GM12878 (cell line): Measurements from ENCODE around the gene NIN. TPM values are rescaled to one million over a fixed set of nuclear protein-coding genes. Genes with fewer than 3 reads are reported as not detected.

Experiments used
- CEBPB ChIP-seq, 2 experiments: fragments of 150-350 bp in 1 of 2; IDR thresholded peaks; 2 replicates each; pipeline ENCODE4 v1.6.1; 2012 to 2014; ENCODE audit warnings: low read depth in 2 of 2, low read length in 2 of 2, borderline replicate concordance in 1 of 2, inconsistent platforms in 1 of 2
- CREB1 ChIP-seq: IDR thresholded peaks from 2 replicates; pipeline ENCODE4 v1.6.1; 2012; ENCODE audit warnings: low read depth, mild to moderate bottlenecking, inconsistent platforms
- EZH2 ChIP-seq: IDR thresholded peaks from 2 replicates; pipeline ENCODE4 v1.6.1; 2012; ENCODE audit warnings: low read depth, mild to moderate bottlenecking, control low read depth, inconsistent platforms, low read length, borderline replicate concordance; ENCODE audit not compliant: control insufficient read depth
- FOS ChIP-seq: IDR thresholded peaks from 3 replicates; pipeline ENCODE4 v1.6.1; 2011; ENCODE audit warnings: borderline replicate concordance; ENCODE audit not compliant: insufficient read length; ENCODE audit errors: extremely low read depth
- KLF5 ChIP-seq: fragments of 450-650 bp; IDR thresholded peaks from 2 replicates; pipeline ENCODE4 v1.6.1; 2014; ENCODE audit warnings: mild to moderate bottlenecking; ENCODE audit not compliant: partially characterized antibody
- MTA3 ChIP-seq: IDR thresholded peaks from 2 replicates; pipeline ENCODE4 v1.6.1; 2012; ENCODE audit warnings: low read length, inconsistent platforms, borderline replicate concordance
- MYC ChIP-seq: IDR thresholded peaks from 2 replicates; pipeline ENCODE4 v1.6.1; 2011; ENCODE audit warnings: mild to moderate bottlenecking, low read length, moderate library complexity, inconsistent platforms; ENCODE audit not compliant: insufficient read depth, insufficient replicate concordance, insufficient read length, severe bottlenecking
- PAX8 ChIP-seq: fragments of 450-650 bp; IDR thresholded peaks from 2 replicates; pipeline ENCODE4 v1.6.1; 2017; ENCODE audit warnings: mild to moderate bottlenecking, moderate library complexity
- POLR2AphosphoS5 ChIP-seq: IDR thresholded peaks from 2 replicates; pipeline ENCODE4 v1.6.1; 2011; ENCODE audit warnings: mild to moderate bottlenecking, low read length, inconsistent platforms
- RAD51 ChIP-seq: fragments of 450-650 bp; IDR thresholded peaks from 2 replicates; pipeline ENCODE4 v1.6.1; 2016; ENCODE audit warnings: moderate library complexity, mild to moderate bottlenecking, inconsistent platforms
- RBBP5 ChIP-seq: fragments of 200-600 bp; sonication (generic); conservative IDR thresholded peaks from 2 replicates; pipeline ENCODE4 v1.6.1; 2016
- RELA ChIP-seq: fragments of 450-650 bp; IDR thresholded peaks from 2 replicates; pipeline ENCODE4 v1.8.0; 2014; ENCODE audit warnings: borderline replicate concordance; ENCODE audit not compliant: partially characterized antibody
- SMAD1 ChIP-seq: fragments of 450-650 bp; IDR thresholded peaks from 2 replicates; pipeline ENCODE4 v1.6.1; 2018; ENCODE audit warnings: mild to moderate bottlenecking, low read depth; ENCODE audit not compliant: partially characterized antibody
- SMC3 ChIP-seq: IDR thresholded peaks from 2 replicates; pipeline ENCODE4 v1.6.1; 2011; ENCODE audit warnings: low read length, improper control_type of control experiment, borderline replicate concordance
- SRF ChIP-seq, 2 experiments: IDR thresholded peaks; 2 replicates each; pipeline ENCODE4 v1.6.1; 2011; ENCODE audit warnings: low read depth in 2 of 2, low read length in 2 of 2, mild to moderate bottlenecking in 1 of 2, moderate library complexity in 1 of 2
- SUZ12 ChIP-seq: fragments of 200-600 bp; sonication (generic); IDR thresholded peaks from one replicate; pipeline ENCODE4 v1.6.1; 2018; ENCODE audit warnings: antibody characterized with exemption, mild to moderate bottlenecking; ENCODE audit not compliant: unreplicated experiment
- TBL1XR1 ChIP-seq: IDR thresholded peaks from 2 replicates; pipeline ENCODE4 v1.6.1; 2012; ENCODE audit warnings: low read depth, low read length, improper control_type of control experiment
- TCF7 ChIP-seq: IDR thresholded peaks from 2 replicates; pipeline ENCODE4 v1.6.1; 2014; ENCODE audit warnings: antibody characterized with exemption, borderline replicate concordance
- polyA plus RNA-seq, 11 experiments: library from polyadenylated mRNA; depleted of rRNA in 4 of 11; unstranded in 6 of 11; stranded (reverse) in 5 of 11; fragments of >200 nt; fragmentation: Nextera tagmentation in 4 of 11; fragmentation: Illumina TruSeq in 1 of 11; extraction: Ambion mirVana in 4 of 11; extraction: Trizol in 1 of 11; gene quantifications; 1 replicate in 1 of 11; 2 replicates in 10 of 11; pipeline versions ENCODE4 v1.2.1 to v1.2.3, GENCODE V29; 2011 to 2016; ENCODE audit warnings: inconsistent platforms in 2 of 11, missing spikeins in 2 of 11, low read depth in 1 of 11
- total RNA-seq, 4 experiments: library from RNA; depleted of rRNA in 3 of 4; stranded (reverse); fragments of >200 nt in 3 of 4; fragmentation: Illumina TruSeq in 1 of 4; extraction: Trizol in 1 of 4; gene quantifications; 2 replicates each; pipeline versions ENCODE4 v1.2.1 to v1.2.3, GENCODE V29; 2013 to 2021
- TF ChIP-seq, protein P1 (sequence below): fragments of 450-650 bp; IDR thresholded peaks from 2 replicates; pipeline ENCODE4 v1.6.1; 2014; ENCODE audit warnings: mild to moderate bottlenecking
- TF ChIP-seq, protein P2 (sequence below): IDR thresholded peaks from 2 replicates; pipeline ENCODE4 v1.6.1; 2012; ENCODE audit warnings: low read depth, low read length, improper control_type of control experiment
- TF ChIP-seq, protein P3 (sequence below): fragments of 450-650 bp; IDR thresholded peaks from 2 replicates; pipeline ENCODE4 v1.6.1; 2016; ENCODE audit warnings: mild to moderate bottlenecking
- TF ChIP-seq, protein P4 (sequence below): IDR thresholded peaks from 2 replicates; pipeline ENCODE4 v1.6.1; 2012; ENCODE audit warnings: low read depth, low read length, improper control_type of control experiment
- TF ChIP-seq, protein P5 (sequence below): IDR thresholded peaks from 2 replicates; pipeline ENCODE4 v1.6.1; 2011; ENCODE audit warnings: borderline replicate concordance, low read depth, mild to moderate bottlenecking, moderate library complexity, mixed read lengths, low read length; ENCODE audit not compliant: insufficient read depth; ENCODE audit errors: extremely low read length

NIN gene
- total and polyA plus RNA-seq, 10 of the 15 experiments (the other 5 are each of a cell fraction or from before 2014, with no cell fraction given) = 16.2 to 135 (median 70.3) TPM

DNA sequence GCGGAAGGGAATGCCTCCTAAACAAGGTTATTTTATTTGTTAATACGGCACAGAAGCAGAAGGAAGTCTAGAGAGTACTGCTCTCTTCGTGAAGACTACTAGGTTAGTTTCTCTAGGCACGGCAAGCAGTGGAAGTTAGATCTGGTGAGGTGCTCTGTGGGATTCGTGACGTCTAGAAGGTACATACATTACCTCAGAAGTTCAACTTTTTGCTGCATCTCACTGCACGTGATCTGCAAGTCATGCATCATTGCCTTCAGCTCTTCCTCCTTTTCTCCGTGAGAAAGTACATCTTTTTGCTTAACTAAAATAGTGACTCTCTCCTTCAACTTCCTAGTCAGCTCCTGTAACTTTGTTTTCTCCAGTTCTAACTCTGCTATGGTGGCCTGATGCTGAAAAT is 74.7 kb downstream of the NIN start (continued):
- TF ChIP-seq, protein P1, sequence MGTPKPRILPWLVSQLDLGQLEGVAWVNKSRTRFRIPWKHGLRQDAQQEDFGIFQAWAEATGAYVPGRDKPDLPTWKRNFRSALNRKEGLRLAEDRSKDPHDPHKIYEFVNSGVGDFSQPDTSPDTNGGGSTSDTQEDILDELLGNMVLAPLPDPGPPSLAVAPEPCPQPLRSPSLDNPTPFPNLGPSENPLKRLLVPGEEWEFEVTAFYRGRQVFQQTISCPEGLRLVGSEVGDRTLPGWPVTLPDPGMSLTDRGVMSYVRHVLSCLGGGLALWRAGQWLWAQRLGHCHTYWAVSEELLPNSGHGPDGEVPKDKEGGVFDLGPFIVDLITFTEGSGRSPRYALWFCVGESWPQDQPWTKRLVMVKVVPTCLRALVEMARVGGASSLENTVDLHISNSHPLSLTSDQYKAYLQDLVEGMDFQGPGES = no peak
- TF ChIP-seq MYC (no peak), TBL1XR1 (no peak), RELA (no peak), RAD51 (peak; percentile 76), SMAD1 (no peak), RBBP5 (no peak), KLF5 (no peak), SMC3 (no peak), MTA3 (no peak), POLR2AphosphoS5 (no peak), CEBPB (IDR thresholded peaks at IDR 0.05; ENCODE audit: borderline replicate concordance in 1 of 2, low read depth in 2 of 2, low read length in 2 of 2) (no peak), SUZ12 (no peak), CREB1 (peak; percentile 95), EZH2 (no peak), SRF (IDR thresholded peaks at IDR 0.05; ENCODE audit: low read depth in 2 of 2, low read length in 2 of 2) (no peak), PAX8 (peak; percentile 95), FOS (no peak), TCF7 (no peak)
- TF ChIP-seq, protein P2, sequence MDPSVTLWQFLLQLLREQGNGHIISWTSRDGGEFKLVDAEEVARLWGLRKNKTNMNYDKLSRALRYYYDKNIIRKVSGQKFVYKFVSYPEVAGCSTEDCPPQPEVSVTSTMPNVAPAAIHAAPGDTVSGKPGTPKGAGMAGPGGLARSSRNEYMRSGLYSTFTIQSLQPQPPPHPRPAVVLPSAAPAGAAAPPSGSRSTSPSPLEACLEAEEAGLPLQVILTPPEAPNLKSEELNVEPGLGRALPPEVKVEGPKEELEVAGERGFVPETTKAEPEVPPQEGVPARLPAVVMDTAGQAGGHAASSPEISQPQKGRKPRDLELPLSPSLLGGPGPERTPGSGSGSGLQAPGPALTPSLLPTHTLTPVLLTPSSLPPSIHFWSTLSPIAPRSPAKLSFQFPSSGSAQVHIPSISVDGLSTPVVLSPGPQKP = no peak
- TF ChIP-seq, protein P3, sequence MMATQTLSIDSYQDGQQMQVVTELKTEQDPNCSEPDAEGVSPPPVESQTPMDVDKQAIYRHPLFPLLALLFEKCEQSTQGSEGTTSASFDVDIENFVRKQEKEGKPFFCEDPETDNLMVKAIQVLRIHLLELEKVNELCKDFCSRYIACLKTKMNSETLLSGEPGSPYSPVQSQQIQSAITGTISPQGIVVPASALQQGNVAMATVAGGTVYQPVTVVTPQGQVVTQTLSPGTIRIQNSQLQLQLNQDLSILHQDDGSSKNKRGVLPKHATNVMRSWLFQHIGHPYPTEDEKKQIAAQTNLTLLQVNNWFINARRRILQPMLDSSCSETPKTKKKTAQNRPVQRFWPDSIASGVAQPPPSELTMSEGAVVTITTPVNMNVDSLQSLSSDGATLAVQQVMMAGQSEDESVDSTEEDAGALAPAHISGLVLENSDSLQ = no peak
- TF ChIP-seq, protein P4, sequence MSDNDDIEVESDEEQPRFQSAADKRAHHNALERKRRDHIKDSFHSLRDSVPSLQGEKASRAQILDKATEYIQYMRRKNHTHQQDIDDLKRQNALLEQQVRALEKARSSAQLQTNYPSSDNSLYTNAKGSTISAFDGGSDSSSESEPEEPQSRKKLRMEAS = no peak
- TF ChIP-seq, protein P5, sequence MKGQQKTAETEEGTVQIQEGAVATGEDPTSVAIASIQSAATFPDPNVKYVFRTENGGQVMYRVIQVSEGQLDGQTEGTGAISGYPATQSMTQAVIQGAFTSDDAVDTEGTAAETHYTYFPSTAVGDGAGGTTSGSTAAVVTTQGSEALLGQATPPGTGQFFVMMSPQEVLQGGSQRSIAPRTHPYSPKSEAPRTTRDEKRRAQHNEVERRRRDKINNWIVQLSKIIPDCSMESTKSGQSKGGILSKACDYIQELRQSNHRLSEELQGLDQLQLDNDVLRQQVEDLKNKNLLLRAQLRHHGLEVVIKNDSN = peak; percentile 36
